ENCODE measurements around the gene GLB1L3.
"Not testable (repeated sequence)": the region's sequence is repeated elsewhere in the genome, so short reads cannot be mapped to it uniquely, and the experiment has no call there.

Gene GLB1L3

GRCh38 chr11:134341805-134342571 is 65.8 kb downstream of the GLB1L3 start:
- no peak for DNase-seq

- no peak for DNase-seq
These were observed 66.6 kb downstream of the GLB1L3 start for GRCh38 chr11:134342572-134343340.

GRCh38 chr11:134343646-134344045 is 67.5 kb downstream of the GLB1L3 start:
- no peak for DNase-seq

- not testable (repeated sequence) for DNase-seq
These were observed 68.5 kb downstream of the GLB1L3 start for GRCh38 chr11:134344497-134345236.

- DNase-seq = no peak
These were observed 69.0 kb downstream of the GLB1L3 start for GRCh38 chr11:134345237-134345550.

GRCh38 chr11:134346101-134346975 is 70.2 kb downstream of the GLB1L3 start:
- no peak for DNase-seq

- no peak for DNase-seq
These were observed 70.8 kb downstream of the GLB1L3 start for GRCh38 chr11:134346976-134347350.

- DNase-seq = no peak
These were observed 71.3 kb downstream of the GLB1L3 start for GRCh38 chr11:134347441-134347840.

- no peak for DNase-seq
These were observed 73.1 kb downstream of the GLB1L3 start for GRCh38 chr11:134349109-134349801.

- no peak for DNase-seq
These were observed 73.7 kb downstream of the GLB1L3 start for GRCh38 chr11:134349802-134350355.

GRCh38 chr11:134350381-134350780 is 74.2 kb downstream of the GLB1L3 start:
- DNase-seq = no peak

GRCh38 chr11:134352111-134352510 is 75.9 kb downstream of the GLB1L3 start:
- no peak for DNase-seq

GRCh38 chr11:134355136-134355535 is 79.0 kb downstream of the GLB1L3 start:
- no peak for DNase-seq

GRCh38 chr11:134355656-134356055 is 79.5 kb downstream of the GLB1L3 start:
- DNase-seq = no peak

GRCh38 chr11:134356656-134357544 is 80.7 kb downstream of the GLB1L3 start:
- DNase-seq = no peak

- DNase-seq = no peak
These were observed 81.3 kb downstream of the GLB1L3 start for GRCh38 chr11:134357545-134357839.

- no peak for DNase-seq
These were observed 82.1 kb downstream of the GLB1L3 start for GRCh38 chr11:134358165-134358855.

GRCh38 chr11:134358856-134359490 is 82.8 kb downstream of the GLB1L3 start:
- no peak for DNase-seq

All from anterior cingulate cortex (tissue), 58 donors.